ENCODE data around the gene KRTAP5-8.
"Not testable (repeated sequence)": the region's sequence is repeated elsewhere in the genome, so short reads cannot be mapped to it uniquely, and the experiment has no call there.

The KRTAP5-8 gene

GRCh38 chr11:71575723-71576424, 38.0 kb downstream of the KRTAP5-8 start:
- no peak for DNase-seq

GRCh38 chr11:71576688-71577465, 39.1 kb downstream of the KRTAP5-8 start:
- not testable (repeated sequence) for DNase-seq

GRCh38 chr11:71577469-71578004, 39.7 kb downstream of the KRTAP5-8 start:
- DNase-seq, result no peak

GRCh38 chr11:71579513-71579912, 41.7 kb downstream of the KRTAP5-8 start:
- DNase-seq, result not testable (repeated sequence)

- peak; percentile 5 for DNase-seq
These were observed 42.5 kb downstream of the KRTAP5-8 start for GRCh38 chr11:71580057-71581003.

- no peak for DNase-seq
These were observed 44.0 kb downstream of the KRTAP5-8 start for GRCh38 chr11:71581826-71582225.

GRCh38 chr11:71582309-71582895, 44.6 kb downstream of the KRTAP5-8 start, which contains the start of gene KRTAP5-11:
Gene KRTAP5-11 (minus strand): TSS chr11:71582875. CDS start chr11:71582837, 38 bp downstream.
- no peak for DNase-seq

- not testable (repeated sequence) for DNase-seq
These were observed 45.1 kb downstream of the KRTAP5-8 start for GRCh38 chr11:71582969-71583368.

GRCh38 chr11:71585673-71586072, 47.8 kb downstream of the KRTAP5-8 start:
- not testable (repeated sequence) for DNase-seq

GRCh38 chr11:71588314-71588713, 50.5 kb downstream of the KRTAP5-8 start:
- DNase-seq, result not testable (repeated sequence)

Data from NCI-H2081 treated with DMSO at 0.1 percent for 48 hours (cell line).